Measurements from ENCODE around the gene GABRE.

GRCh38 chrX:151970027-151970426 lies 4.4 kb downstream of the GABRE start:
- no peak for TF ChIP-seq POLR2A (IDR thresholded peaks at IDR 0.05)
- no peak for TF ChIP-seq EP300 (IDR thresholded peaks at IDR 0.05; ENCODE audit: low read depth)
- TF ChIP-seq POLR2AphosphoS5 (IDR thresholded peaks at IDR 0.05): no peak

Data from transverse colon (tissue), 3 donors.